Panc1 (cell line): ENCODE data around the gene MEX3D. TPM values are rescaled to one million over a fixed set of nuclear protein-coding genes. Genes with fewer than 3 reads are reported as not detected.

ENCODE experiments used
- ATAC-seq: fragments of 200-7000 bp; cut with Tn5 transposase; 2 replicates; pipeline ENCODE4 v1.9.1; 2020; ENCODE audit warnings: mild to moderate bottlenecking, moderate library complexity
- BruUV-seq: library from RNA; stranded (reverse); fragments of 400-500 nt; replicated peaks from 2 replicates; lab custom pipeline; 2021; lab: Mats Ljungman, UMichigan
- CTCF ChIA-PET: fragments of 300-600 bp; sonication (Branson Sonifier 250); formaldehyde crosslinking; loops from one replicate; lab custom pipeline; 2022; ENCODE audit warnings: antibody characterized with exemption; lab: Charles Lee
- POLR2A ChIA-PET: fragments of 300-600 bp; sonication (Branson Sonifier 250); formaldehyde crosslinking; loops from one replicate; lab custom pipeline; 2022; ENCODE audit warnings: antibody characterized with exemption; lab: Charles Lee
- DNase-seq: peaks from one replicate; pipeline ENCODE4 v3.0.0-alpha.2; 2010; ENCODE audit warnings: low read depth, low spot score
- H3K27ac ChIP-seq: 2 replicates; pipeline ENCODE4 v1.5.1; 2011; ENCODE audit warnings: mild to moderate bottlenecking, low read length, inconsistent platforms
- H3K27me3 ChIP-seq: fragments of 200-500 bp; sonication (Bioruptor generic); 2 replicates; pipeline ENCODE4 v1.6.0; 2014; ENCODE audit warnings: low read length, inconsistent platforms; ENCODE audit not compliant: control insufficient read depth, insufficient read depth
- H3K36me3 ChIP-seq: fragments of 200-500 bp; sonication (Bioruptor generic); 2 replicates; pipeline ENCODE4 v1.5.1; 2014; ENCODE audit warnings: inconsistent platforms, mild to moderate bottlenecking, low read length, moderate library complexity; ENCODE audit not compliant: control insufficient read depth, insufficient read depth
- H3K4me1 ChIP-seq: 2 replicates; pipeline ENCODE4 v1.5.1; 2011; ENCODE audit warnings: inconsistent platforms, mild to moderate bottlenecking, low read length, moderate library complexity; ENCODE audit not compliant: control insufficient read depth, insufficient read depth
- H3K4me3 ChIP-seq, 2 experiments: 2 replicates each; pipeline ENCODE4 v1.5.1; 2011 to 2012; ENCODE audit warnings: low read depth in 2 of 2, low read length in 2 of 2, mild to moderate bottlenecking in 2 of 2, inconsistent platforms in 1 of 2, moderate library complexity in 1 of 2
- H3K9me3 ChIP-seq: fragments of 200-500 bp; sonication (Bioruptor generic); 2 replicates; pipeline ENCODE4 v1.5.1; 2014; ENCODE audit warnings: low read depth, mild to moderate bottlenecking, inconsistent platforms, low read length, moderate library complexity; ENCODE audit not compliant: control insufficient read depth, insufficient read depth
- CTCF ChIP-seq: fragments of 450-650 bp; IDR thresholded peaks from 2 replicates; pipeline ENCODE4 v1.5.1; 2017; ENCODE audit warnings: mild to moderate bottlenecking
- POLR2AphosphoS5 ChIP-seq: IDR thresholded peaks from 2 replicates; pipeline ENCODE4 v1.6.1; 2012; ENCODE audit warnings: mild to moderate bottlenecking, low read depth, low read length, moderate library complexity
- REST ChIP-seq, 2 experiments: IDR thresholded peaks; 2 replicates each; pipeline ENCODE4 v1.6.1; 2011 to 2012; ENCODE audit warnings: low read depth in 2 of 2, control low read depth in 1 of 2, low read length in 1 of 2, mild to moderate bottlenecking in 1 of 2, moderate library complexity in 1 of 2; ENCODE audit not compliant: insufficient read depth in 1 of 2
- SIN3A ChIP-seq: IDR thresholded peaks from 2 replicates; pipeline ENCODE4 v1.6.1; 2012; ENCODE audit warnings: low read depth, mild to moderate bottlenecking, low read length, moderate library complexity, borderline replicate concordance; ENCODE audit not compliant: insufficient read depth
- TCF7L2 ChIP-seq: IDR thresholded peaks from 2 replicates; pipeline ENCODE4 v1.6.1; 2011; ENCODE audit warnings: mild to moderate bottlenecking, low read depth, low read length, inconsistent platforms
- in situ Hi-C: cut with HindIII; loops from 2 replicates; pipeline ENCODE4 v1.10.0; 2016; ENCODE audit warnings: low sequenced_read_pairs, low pct_unique_long_range_greater_than_20kb
- intact Hi-C: fragments of 100-400 bp; cut with micrococcal nuclease; formaldehyde crosslinking; loops from one replicate; pipeline ENCODE4 v1.10.0; 2022; ENCODE audit not compliant: unreplicated experiment
- total RNA-seq: library from RNA; stranded (reverse); gene quantifications from one replicate; pipeline ENCODE4 v1.2.1, GENCODE V29; 2021; ENCODE audit not compliant: unreplicated experiment

The MEX3D gene
- total RNA-seq, 1 experiment from 2014 or later, result 73.7 TPM

GRCh38 chr19:1609680-1610474, 41.8 kb upstream of the MEX3D start:
- no peak overlapping the region for H3K27ac ChIP-seq
- BruUV-seq, result no TSS peak
- H3K36me3 ChIP-seq, result no peaks in the 10 kb centered on the region; the same call in 1 of the 2 replicates
- in situ Hi-C loops (no loop called here), intact Hi-C loops (no loop called here)
- TF ChIP-seq TCF7L2, result no peak
- TF ChIP-seq SIN3A, result no peak
- no peak for TF ChIP-seq REST (IDR thresholded peaks at IDR 0.05; ENCODE audit: insufficient read depth in 1 of 2, low read depth in 2 of 2, low read length in 1 of 2)
- no peak for TF ChIP-seq CTCF
- TF ChIP-seq POLR2AphosphoS5, result no peak
- DNase-seq, result no peak
- POLR2A ChIA-PET, result no interaction called here
- no peaks in the 10 kb centered on the region for H3K9me3 ChIP-seq
- H3K4me1 ChIP-seq, result peaks cover 22% of the 10 kb centered on the region
- CTCF ChIA-PET, result no interaction called here
- H3K4me3 ChIP-seq, result no peak overlapping the region
- no peak for ATAC-seq
- H3K27me3 ChIP-seq, result no peaks in the 10 kb centered on the region

GRCh38 chr19:1609103-1609396, 40.9 kb upstream of the MEX3D start:
- Histone ChIP-seq H3K4me3 (no peak overlapping the region), H3K27ac (no peak overlapping the region), H3K4me1 (peaks cover 22% of the 10 kb centered on the region), H3K36me3 (no peaks in the 10 kb centered on the region; the same call in 1 of the 2 replicates), H3K9me3 (no peaks in the 10 kb centered on the region), H3K27me3 (no peaks in the 10 kb centered on the region)
- CTCF ChIA-PET, result interaction anchor here (0.6 kb wide), 1 partner anchor 171 kb away, joined by 3 read pairs; no protein-coding TSS in a partner anchor
- ATAC-seq, result no peak
- intact Hi-C loops, result no loop called here
- no peak for TF ChIP-seq CTCF
- no peak for TF ChIP-seq SIN3A
- no peak for TF ChIP-seq REST (IDR thresholded peaks at IDR 0.05; ENCODE audit: insufficient read depth in 1 of 2, low read depth in 2 of 2, low read length in 1 of 2)
- no peak for TF ChIP-seq POLR2AphosphoS5
- no peak for TF ChIP-seq TCF7L2
- DNase-seq, result no peak
- BruUV-seq, result no TSS peak
- in situ Hi-C loops, result no loop called here
- POLR2A ChIA-PET, result no interaction called here
